ENCODE results near the gene IRF2BP2.

DNA sequence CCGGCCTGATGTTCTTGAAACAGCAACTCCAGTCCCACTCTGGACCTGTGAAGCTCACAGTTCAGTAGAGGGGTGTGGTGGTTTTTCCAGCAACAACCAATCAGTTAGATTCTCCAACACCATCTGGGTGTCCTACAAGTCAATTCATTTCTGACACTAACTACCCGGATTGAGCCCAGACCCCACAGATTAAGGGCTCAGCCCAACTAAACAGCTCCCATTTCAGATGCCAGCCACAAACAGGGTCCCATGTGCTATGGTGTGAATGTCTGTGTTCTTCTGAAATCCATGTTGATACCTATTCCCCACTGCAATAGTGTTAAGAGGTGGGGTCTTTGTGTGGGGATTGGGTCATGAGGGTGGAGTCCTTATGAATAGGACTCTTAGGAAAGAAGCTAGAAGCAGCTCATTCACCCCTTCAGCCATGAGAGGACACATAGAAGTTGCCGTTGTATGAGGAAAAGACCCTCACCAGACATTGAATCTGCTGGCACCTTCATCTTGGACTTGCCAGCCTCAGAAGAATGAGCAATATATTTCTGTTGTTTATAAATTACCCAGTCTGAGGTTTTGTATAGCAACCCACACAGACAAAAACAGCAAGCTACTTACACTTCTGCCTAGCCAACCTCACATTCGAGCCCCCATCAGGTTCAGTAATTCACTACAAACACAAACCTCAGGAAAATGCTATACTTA lies 53.6 kb downstream of the IRF2BP2 start:
- no peak for TF ChIP-seq POLR2A (IDR thresholded peaks at IDR 0.05; ENCODE audit: low read length)
- TF ChIP-seq, protein P1, sequence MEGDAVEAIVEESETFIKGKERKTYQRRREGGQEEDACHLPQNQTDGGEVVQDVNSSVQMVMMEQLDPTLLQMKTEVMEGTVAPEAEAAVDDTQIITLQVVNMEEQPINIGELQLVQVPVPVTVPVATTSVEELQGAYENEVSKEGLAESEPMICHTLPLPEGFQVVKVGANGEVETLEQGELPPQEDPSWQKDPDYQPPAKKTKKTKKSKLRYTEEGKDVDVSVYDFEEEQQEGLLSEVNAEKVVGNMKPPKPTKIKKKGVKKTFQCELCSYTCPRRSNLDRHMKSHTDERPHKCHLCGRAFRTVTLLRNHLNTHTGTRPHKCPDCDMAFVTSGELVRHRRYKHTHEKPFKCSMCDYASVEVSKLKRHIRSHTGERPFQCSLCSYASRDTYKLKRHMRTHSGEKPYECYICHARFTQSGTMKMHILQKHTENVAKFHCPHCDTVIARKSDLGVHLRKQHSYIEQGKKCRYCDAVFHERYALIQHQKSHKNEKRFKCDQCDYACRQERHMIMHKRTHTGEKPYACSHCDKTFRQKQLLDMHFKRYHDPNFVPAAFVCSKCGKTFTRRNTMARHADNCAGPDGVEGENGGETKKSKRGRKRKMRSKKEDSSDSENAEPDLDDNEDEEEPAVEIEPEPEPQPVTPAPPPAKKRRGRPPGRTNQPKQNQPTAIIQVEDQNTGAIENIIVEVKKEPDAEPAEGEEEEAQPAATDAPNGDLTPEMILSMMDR (IDR thresholded peaks at IDR 0.05) = no peak
- TF ChIP-seq NR3C1 (IDR thresholded peaks at IDR 0.05) = no peak
- no peak for TF ChIP-seq JUNB (IDR thresholded peaks at IDR 0.05)
- TF ChIP-seq CEBPB (IDR thresholded peaks at IDR 0.05) = no peak
- TF ChIP-seq, protein P2, sequence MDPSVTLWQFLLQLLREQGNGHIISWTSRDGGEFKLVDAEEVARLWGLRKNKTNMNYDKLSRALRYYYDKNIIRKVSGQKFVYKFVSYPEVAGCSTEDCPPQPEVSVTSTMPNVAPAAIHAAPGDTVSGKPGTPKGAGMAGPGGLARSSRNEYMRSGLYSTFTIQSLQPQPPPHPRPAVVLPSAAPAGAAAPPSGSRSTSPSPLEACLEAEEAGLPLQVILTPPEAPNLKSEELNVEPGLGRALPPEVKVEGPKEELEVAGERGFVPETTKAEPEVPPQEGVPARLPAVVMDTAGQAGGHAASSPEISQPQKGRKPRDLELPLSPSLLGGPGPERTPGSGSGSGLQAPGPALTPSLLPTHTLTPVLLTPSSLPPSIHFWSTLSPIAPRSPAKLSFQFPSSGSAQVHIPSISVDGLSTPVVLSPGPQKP (IDR thresholded peaks at IDR 0.05; ENCODE audit: low read depth, low read length) = no peak
- TF ChIP-seq, protein P3, sequence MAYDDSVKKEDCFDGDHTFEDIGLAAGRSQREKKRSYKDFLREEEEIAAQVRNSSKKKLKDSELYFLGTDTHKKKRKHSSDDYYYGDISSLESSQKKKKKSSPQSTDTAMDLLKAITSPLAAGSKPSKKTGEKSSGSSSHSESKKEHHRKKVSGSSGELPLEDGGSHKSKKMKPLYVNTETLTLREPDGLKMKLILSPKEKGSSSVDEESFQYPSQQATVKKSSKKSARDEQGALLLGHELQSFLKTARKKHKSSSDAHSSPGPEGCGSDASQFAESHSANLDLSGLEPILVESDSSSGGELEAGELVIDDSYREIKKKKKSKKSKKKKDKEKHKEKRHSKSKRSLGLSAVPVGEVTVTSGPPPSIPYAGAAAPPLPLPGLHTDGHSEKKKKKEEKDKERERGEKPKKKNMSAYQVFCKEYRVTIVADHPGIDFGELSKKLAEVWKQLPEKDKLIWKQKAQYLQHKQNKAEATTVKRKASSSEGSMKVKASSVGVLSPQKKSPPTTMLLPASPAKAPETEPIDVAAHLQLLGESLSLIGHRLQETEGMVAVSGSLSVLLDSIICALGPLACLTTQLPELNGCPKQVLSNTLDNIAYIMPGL (CRISPR knock-in tag; IDR thresholded peaks at IDR 0.05; ENCODE audit: borderline replicate concordance) = no peak

Data from A549 (cell line).